ENCODE results near the gene TNS3.

Gene TNS3

DNA sequence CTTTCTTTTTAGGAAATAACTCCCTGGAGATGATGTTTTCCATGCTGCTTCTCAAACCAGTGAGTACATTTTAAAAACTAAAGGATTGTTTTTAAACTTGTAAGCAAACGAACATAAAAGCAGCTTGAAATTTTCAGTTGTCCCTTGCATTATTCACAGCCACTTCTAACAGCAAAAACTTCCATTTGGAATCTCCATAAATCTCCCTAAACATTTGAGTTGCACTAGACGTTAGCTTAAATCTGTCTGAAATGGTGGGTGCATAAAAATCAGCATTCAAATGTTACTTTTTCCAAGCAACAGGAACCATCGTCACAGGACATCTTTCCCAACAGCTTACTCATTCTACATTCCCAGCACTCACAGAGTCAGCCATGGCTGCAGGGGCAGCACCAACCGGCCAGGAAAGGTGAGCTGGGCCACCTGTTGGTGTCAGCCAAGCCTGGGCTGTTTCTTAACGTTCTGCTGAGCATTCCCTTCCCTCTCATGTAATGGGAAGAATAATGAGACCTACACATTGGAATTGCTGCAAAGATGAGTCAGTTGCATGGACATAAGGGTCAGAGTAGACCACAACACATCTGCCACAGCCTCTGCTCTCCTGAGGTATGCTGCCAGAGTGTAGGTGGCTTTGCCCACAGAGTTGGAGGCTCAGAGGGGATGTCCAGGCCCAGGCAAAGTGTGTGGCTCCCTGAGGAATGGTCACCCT lies 163.2 kb downstream of the TNS3 start:
- DNase-seq: no peak

DNA sequence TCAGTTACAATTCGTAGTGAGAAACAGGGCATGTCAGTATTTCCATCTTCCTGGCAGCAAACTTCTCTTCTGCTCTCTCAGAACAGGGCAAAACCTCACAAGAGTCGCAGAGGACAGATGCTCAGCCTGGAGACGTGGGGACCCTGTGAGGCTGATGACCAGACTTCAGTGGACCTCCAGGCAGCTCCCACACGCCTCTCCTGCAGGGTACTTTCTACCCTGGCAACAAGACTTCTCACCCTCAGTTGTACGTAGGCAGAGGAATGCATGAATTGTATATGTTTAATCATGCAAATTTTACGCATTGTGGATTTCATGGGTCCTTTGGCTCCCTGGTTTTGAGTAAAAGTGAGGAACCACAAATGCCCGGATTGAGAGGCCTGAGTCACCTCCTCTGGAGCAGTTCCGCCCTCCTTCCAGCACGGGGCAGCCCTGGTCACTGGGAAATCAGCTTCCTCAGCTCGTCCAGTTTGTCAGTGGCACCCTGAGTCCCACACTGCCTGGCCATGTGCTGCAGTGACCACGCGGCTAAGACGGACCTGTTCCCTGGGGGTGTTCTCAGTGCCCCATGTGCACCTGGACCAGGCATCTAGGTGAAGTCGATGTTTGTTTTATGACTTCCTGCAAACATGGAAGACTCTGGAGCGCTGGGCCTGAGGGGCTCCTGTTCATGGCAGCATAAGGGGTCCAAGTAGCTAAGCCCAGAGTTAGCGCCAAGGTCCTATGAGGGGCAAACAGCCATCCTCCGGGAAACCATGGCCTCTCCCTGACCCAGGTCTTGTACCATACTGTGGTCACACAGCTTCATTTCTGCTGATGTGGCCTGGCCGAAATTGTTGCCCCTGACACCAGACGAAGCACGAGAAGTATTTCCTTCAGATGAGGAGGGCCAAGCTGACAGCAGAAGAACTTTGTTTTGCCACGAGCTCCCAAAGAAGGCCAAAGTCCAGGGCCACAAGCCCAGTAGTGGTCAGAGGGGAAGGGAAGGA lies 165.1 kb downstream of the TNS3 start:
- no peak for DNase-seq

DNA sequence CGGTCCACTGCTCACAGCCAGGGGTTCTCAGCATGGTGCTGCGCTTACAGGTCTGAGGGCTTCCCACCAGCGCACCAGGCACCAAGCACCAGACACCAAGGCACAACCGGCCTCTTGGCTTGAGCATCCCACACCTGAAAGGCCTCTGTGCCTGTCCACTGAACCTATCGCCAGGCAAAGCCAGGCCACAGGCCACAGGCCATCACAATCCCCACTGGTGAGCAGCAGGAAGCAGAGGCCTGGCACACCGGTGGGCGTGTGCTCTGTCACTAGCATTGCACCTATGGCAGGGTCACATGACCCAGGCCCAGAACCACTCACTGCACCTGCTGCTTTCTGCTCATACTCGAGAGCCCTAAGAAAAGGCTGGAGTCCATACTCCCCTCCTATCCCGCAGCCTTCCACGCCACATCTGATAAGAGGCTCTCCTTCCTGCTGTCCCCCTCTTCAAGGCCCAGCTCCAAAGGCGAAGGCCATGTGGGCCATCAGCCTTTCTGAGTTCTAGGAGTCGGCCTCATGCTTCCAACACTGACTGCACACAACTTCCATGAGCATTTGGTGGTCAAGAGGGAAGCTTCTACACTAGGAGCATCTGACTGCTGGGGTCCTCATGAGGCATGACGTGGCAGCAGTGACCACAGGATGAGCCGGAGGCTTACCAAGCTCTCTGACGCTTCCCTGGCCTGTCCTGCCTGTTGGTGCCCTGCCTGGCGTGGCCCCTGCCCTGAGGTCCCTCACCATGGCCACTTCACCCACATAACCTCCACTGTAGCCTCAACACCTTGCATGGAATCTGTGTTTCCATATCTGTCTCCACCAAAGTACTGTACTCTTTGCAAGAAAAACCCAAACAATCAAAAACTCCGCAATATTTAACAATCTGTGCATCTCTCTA lies 166.3 kb downstream of the TNS3 start:
- DNase-seq: no peak

DNA sequence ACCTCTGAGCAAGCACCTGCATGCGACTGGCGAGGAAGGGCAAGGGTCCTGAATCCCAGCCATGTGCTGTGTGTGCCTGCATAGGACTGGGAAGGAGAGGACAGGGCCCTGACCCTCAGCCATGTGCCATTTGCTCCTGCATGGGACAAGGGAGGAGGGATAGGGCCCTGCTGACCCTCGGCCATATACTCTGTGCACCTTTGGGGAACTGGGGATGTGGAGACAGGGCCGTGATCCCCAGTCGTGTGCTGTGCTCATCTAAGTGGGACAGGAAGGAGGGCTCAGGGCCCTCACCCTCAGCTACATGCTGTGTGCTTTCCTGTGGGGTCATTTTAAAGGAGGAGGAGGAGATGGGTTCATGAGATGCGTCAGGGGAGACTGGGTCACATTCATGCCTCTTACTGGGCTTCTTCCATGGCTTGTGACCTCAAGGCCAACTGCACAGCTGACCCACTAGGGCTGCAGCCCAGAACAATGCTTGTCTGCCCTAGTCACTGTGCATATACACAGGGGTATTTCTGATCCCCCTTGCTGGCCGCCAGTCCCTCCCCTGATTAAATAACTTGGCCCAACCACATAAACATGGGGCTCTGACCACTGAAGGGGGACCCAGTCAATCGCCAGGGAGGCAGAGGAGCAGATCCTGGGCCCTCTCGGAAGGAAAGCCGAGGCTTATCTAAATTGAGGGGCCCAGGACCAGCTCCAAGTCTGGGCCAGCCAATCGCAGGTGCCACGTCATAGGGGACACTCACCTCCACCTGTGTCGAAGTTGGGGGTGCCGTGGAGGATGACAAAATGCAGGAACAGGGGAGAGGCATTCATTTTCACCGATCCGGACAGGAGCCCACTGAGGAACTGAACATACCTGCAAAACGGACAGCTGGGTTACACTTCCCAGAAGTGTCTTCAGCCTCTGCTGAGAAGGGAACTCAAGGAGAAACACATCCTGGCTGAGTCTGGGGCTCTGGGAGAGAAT lies 167.3 kb downstream of the TNS3 start:
- DNase-seq: no peak

DNA sequence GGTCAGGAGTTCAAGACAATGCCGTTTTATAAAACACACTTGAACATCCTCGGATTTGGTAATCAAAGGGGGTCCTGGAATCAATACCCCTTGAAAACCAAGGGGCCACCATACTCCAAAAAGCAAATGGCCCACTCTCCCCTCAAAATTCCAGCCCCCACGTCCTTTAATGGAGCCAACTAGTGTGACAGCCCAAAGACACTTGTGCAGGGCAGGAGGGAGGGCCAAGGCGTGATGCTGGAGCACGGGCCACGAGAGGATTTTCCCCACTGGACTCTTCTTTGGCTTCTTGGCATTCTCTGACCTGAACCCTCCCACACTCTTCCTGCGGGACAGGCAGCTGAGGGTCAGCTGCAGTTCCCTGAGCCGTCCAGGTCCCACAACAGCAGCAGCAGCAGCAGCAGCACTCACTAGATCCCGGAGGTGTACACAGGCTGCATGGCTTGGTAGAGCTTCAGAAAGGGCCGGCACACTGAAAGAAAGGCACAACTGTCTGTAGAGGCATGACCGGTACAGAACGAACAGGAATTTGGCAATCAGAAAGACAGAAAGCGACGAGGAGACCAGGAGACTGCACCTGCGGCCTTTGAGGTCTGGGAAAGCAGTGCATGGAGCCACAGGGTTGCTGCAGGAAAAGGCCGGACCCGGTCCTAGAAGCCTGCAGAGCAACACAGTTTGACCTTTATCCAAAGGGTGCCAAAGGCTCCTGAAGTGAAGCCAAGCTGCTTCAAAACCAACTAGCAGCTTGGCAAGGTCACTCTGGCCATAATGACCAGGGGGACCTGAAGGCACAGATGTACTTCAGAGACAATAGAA lies 168.2 kb downstream of the TNS3 start:
- no peak for DNase-seq

DNA sequence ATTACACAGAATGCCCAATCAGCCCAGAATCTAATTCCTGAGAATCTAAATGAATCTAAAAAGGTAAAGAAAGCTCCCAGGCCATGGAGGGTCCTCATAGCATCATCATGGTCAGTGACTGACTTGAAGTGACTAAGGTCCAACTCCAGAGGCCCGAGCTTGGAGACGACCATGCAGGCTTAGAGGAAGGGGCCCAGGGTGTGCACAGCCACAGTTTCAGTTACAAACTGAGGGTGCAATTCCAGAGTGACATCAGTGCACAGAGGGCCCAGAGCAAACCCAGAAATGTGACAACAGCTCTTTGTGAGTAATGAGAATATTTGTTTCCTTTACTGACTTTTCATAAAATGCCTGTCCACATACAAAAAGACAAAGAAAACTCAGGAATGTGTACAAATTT lies 170.0 kb downstream of the TNS3 start:
- DNase-seq: no peak

DNA sequence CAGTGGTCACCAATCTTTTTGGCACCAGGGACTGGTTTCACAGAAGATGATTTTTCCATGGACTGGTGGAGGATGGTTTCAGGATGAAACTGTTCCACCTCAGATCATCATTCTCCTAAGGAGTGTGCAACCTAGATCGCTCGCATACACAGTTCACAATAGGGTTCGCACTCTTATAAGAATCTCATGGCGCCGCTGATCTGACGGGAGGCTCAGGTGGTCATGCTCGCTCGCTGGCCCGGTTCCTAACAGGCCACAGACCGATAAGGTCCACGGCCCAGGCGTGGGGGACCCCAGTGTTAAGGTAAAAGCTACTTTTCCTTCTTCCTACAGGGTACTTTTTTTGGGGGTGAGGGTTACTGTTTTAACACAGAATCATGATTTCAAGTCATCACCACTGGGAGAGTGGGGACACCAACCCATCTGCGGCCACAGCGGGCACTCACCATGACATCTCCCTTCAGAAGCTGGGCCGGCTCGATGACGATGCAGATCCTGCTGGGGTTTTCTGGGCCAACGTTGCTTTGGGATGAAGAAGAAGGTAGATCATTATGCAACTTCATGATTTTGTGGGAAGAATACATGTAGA lies 170.5 kb downstream of the TNS3 start:
- no peak for DNase-seq

DNA sequence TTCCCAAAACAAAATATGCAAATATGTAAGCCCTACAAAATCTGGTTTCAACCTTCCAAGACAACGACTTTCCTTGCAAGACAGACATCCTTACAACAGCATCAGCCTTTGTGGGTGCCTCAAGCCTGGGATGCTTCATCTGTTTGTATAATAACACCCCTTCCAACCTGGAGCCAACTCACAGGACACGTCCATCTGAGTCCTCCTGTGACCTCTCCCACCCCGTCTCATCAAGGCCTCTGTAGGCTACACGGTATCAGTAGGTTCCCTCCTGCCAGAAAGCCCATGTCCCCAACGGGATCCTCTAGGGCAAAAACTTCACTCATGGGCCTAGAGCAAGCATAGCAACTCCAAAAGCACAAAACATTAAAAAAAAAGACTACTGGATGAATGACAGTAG lies 173.2 kb downstream of the TNS3 start:
- no peak for DNase-seq

DNA sequence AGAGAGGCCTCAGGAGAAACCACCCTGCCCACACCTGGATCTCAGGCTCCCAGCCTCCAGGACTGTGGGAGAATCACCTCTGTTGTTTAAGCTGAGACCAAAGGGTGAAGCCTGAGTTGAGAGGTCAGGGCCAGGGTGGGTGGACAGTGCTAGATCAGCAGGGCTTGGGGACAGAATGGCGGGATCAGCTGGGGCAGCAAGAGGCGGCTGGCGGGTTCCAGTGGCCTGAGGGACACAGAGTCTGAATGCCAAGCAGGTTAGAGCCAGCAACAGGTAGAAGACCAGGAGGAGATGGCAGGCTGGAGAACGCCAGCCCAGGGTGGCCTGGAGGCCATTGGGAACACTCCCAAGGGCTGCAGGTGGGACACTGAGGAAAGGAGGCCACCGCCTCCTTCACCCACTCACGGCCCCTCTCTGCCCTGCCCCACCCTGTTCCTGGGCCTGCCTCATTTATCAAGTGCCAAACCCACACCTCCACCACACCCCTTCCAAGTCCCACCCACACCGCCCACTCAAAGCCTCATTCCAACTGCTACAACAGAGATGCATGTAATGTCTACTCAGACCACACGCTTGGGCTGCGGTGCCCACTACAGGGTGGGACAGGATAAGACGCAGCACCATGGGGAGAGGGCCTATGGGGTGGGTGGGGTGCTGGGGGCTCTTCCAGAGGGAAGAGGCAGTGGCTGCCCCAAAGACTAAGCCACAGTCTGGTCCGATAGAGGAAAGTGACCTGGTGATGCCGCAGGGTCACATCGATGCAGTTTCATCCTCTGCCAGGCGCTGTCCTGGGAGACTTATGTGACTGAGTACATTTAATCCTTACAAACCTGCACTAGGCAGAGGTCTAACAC lies 173.9 kb downstream of the TNS3 start:
- peak; percentile 67 for DNase-seq

DNA sequence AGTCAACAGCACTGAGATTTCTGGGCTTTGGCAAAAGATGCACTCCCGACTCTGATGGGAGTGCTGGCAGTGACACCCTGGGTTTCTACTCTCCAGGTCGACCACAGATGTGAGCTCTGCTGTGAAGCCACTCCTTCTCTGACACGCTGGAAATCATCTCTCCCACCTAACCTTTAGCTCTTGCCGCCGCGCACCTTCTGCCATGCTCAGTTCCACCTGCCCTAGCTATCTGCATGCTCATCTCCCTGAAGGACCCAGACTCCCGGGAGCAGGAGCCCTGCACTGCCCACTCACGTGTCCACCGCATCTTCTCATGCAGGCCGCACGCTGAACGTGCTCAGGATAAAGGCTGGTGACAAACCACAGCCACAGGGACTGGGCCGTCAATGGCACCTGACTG lies 174.8 kb downstream of the TNS3 start:
- DNase-seq: no peak

DNA sequence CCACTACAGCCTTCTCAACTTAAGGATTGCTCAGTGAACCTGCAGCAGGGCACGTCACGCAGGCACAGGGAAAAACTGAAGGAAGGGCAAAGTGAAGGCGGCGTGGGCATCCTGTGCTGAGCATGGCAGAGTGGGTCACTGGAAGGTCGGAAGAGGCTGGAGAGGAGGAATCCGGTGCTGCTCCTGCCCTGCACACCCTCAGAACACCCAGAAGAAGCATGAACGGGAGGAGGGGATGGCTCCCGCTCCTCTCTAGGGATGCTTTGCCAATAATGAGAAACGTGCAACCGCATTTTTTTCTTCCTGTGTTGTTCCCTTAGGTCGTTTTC lies 175.1 kb downstream of the TNS3 start:
- no peak for DNase-seq

DNA sequence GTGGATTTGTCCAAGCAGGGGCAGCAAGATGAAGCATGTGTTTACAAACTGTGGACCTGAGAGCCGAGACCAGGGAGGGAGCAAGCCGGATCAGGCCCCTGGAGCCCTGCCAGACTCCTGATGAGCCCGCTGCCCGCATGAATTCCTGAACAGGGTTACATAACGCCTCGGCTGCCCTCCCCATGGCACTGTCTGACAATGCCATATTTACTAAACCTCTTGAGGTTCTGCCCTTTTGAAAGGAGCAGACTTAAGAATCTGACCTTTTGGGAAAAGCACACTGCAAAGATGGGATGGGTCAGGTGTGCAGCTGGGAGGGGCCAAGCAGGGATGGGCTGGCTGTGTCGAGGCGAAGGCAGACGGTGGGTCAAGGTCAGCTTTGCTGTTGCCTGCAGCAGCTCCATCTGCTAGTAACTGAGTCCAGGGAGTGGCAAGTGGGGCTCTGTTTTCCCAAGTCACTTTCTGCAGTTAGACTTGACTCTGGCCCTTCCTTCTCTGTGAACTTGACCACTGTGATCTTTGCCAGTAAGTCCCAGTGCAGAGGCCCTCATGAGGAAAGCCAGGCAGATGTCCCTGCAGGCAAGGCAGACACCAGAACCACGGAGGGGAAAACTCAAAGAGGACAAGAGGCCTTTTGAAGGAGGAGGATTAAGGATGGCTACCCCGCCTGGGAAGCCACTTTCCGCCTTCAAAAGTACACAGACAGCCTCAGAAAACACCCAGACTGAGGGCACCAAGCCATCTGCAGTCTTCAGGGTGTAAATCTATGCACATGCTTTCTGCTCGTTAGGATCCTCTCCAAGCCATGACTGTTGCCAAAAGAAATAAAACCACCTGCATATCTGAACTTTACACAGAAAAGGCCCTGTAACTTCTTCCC lies 175.8 kb downstream of the TNS3 start:
- no peak for DNase-seq

DNA sequence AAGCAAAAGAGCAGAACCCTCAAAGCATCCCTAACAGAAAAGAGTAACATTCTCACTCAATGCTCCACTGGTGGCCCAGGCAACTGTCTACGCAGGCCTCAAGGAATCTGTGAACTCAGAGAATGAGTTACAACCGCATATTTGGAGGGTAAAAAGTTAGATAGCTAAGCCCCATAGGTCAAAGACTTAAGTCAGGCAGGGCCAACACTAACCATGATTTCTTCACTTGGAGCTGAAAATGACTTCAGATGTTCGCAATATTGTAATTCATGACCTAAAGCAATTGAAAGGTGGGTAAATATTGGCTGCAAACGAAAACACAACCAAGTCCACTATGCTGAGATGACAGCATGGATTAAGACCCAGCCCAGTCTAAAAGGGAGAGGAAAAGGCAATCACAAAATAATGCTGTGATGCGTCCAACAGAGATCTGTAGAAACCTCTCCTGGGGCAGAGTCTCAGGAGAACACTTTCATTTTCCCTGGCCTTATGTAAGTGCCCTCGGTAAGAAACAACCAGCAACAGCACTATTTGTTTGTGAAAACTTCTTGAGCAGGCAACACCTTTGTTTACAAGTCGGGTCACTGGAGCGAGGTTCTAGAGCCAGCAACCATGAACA lies 176.5 kb downstream of the TNS3 start:
- DNase-seq: no peak

DNA sequence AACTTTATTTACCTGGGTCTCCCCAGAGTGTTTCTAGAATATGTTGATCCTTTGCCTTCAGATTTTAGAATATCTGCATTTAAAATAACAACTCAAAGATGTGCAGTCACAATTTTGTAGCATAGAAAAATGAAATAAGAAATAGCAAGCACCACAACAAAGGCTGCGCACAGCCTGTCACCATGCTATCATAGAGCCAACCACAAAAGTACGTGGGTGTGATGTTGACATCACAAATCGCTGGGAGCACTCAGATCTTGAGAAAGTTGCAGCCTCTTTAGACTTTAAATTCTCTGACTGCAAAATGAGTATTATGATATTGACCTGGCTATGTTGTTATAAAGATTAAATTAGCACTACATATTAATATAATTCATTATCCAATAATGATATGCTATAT lies 177.9 kb downstream of the TNS3 start:
- peak; percentile 17 for DNase-seq

DNA sequence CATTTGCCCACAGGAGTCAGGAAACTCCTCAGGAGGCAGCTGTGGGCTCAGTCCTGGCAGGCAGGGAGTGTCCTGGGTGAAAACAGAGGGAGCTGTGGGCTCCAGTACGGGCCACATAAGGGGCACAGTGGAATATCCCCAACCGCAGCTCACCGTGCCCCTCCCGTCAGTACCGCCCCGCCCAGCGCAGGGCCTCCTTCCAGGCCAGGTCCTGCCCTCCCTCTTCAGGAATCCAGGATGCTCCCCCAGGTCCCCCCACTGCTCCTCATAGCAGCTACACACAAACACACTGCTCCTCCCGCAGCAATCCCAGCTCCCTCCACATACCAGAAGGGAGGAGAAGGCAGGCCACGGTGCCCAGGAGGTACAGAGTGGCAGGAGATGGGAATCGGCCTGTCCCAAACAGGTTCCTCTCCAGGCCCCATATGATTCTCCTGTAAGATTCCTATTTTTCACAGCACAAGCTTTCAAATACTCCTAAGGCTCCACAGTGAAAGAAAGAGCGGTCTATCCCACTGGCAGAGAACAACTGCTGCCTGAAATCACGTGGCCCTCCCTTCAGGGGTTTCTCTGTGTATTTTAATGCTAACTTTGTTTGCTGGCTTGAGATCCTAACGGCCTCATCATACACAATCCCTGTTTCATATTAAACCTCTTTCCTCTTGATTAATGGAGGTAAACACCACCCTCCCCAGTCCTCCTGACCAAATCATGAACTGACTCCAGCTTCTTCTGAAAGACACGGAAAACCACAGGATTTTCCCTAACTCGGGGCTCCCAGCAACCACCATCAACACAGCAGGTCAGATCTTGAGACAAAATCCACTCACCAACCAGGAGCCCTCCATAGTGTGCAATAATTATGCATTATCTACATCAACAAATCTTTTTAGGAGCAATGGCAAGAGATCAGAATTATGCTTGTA lies 178.7 kb downstream of the TNS3 start:
- DNase-seq: no peak

DNA sequence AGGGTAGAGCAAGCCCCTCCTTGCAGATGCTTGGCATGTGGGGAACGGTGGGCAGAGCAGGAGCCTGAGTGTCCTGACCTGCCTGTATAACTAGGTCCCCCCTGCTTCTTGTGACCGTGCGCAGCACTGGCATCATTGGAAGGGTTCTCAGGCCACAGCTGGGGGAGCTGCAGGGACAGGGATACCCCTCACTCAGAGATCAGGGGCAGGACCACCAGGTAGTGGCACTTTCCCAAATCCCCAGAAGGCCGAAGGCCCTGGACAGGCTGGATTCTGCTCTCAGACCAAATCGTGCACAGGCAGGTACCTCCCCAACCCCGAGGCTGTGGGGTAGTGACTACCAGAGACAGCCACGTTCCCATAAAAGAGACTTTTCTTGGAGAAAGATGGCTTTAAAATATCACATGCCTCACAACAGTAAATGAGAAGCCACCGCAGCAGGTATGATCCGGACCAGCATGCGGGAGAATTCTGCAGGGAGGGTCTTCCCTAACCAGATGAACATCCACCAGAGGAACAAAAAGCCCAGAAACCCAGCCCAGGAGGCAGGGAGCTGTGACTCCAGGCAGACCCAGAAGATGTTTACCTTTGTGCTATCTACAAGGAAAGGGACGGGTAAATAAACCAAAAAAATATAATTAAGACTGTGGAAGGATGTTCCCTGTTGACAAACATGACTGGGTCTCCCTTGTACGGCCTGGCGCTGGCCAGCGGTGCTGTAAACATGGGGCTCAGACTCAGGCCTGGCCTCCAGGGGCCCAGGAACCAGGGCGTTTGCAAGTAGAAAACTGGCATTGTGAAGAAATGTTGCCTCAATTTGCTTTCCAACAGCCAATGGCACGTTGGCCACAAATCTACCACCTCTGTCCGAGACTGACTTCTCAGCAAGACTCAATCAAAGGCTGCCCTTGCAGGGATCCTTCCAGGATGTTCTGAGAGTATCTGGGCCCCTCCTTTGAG lies 180.0 kb downstream of the TNS3 start:
- no peak for DNase-seq

All from hematopoietic multipotent progenitor cell treated with erythropoietin and hydrocortisone succinate and interleukin-3 and kit ligand, for 4 days (in vitro differentiated cells).